RPMI7951 (cell line): ENCODE measurements around the gene CELF6. TPM values are rescaled to one million over a fixed set of nuclear protein-coding genes. Genes with fewer than 3 reads are reported as not detected.
"Not testable (repeated sequence)": the region's sequence is repeated elsewhere in the genome, so short reads cannot be mapped to it uniquely, and the experiment has no call there.

Experiments
- DNase-seq: peaks from one replicate; pipeline ENCODE4 v3.0.0-alpha.2; 2012; ENCODE audit warnings: low read depth
- total RNA-seq: library from RNA; depleted of rRNA; stranded (reverse); fragments of >200 nt; shearing (Covaris generic); gene quantifications from 2 replicates; pipeline ENCODE4 v1.2.3, GENCODE V29; 2014

Gene CELF6
- total RNA-seq, 1 experiment from 2014 or later = not detected

- no peak for DNase-seq
Measured at GRCh38 chr15:72318408-72318942, 1.5 kb downstream of the CELF6 start.

- DNase-seq = peak; percentile 30
Measured at GRCh38 chr15:72315706-72316370, 4.1 kb downstream of the CELF6 start.

- DNase-seq = no peak
Measured at GRCh38 chr15:72313881-72314280, 6.1 kb downstream of the CELF6 start.

GRCh38 chr15:72313448-72313840, 6.5 kb downstream of the CELF6 start:
- no peak for DNase-seq

- DNase-seq = peak; percentile 73
Measured at GRCh38 chr15:72312605-72313447, 7.1 kb downstream of the CELF6 start.

- DNase-seq = no peak
Measured at GRCh38 chr15:72307026-72307425, 12.9 kb downstream of the CELF6 start.

GRCh38 chr15:72306211-72306785, 13.7 kb downstream of the CELF6 start:
- DNase-seq = peak; percentile 29

GRCh38 chr15:72304596-72304995, 15.4 kb downstream of the CELF6 start:
- no peak for DNase-seq

- no peak for DNase-seq
Measured at GRCh38 chr15:72302955-72303354, 17.0 kb downstream of the CELF6 start.

- DNase-seq = no peak
Measured at GRCh38 chr15:72289597-72290325, 30.2 kb downstream of the CELF6 start.

- no peak for DNase-seq
Measured at GRCh38 chr15:72288796-72289596, 31.0 kb downstream of the CELF6 start.

- peak; percentile 60 for DNase-seq
Measured at GRCh38 chr15:72285927-72286516, 33.9 kb downstream of the CELF6 start.

- no peak for DNase-seq
Measured at GRCh38 chr15:72285402-72285801, 34.6 kb downstream of the CELF6 start.

- peak; percentile 29 for DNase-seq
Measured at GRCh38 chr15:72284781-72285180, 35.2 kb downstream of the CELF6 start.

- peak; percentile 24 for DNase-seq
Measured at GRCh38 chr15:72281713-72282112, 38.2 kb downstream of the CELF6 start.

GRCh38 chr15:72280751-72281150, 39.2 kb downstream of the CELF6 start:
- DNase-seq = no peak

- DNase-seq = no peak
Measured at GRCh38 chr15:72278737-72279136, 41.2 kb downstream of the CELF6 start.

GRCh38 chr15:72276326-72276700, 43.6 kb downstream of the CELF6 start:
- no peak for DNase-seq

GRCh38 chr15:72275635-72276325, 44.2 kb downstream of the CELF6 start:
- not testable (repeated sequence) for DNase-seq

GRCh38 chr15:72272997-72273352, 47.0 kb downstream of the CELF6 start:
- DNase-seq = no peak
